ENCODE measurements around the gene BUB3. TPM values are rescaled to one million over a fixed set of nuclear protein-coding genes. Genes with fewer than 3 reads are reported as not detected.

Gene BUB3
- total and polyA plus RNA-seq, 2 donors (not counting 1 experiment from before 2014, with no cell fraction given): 121 to 195 TPM

GRCh38 chr10:123144697-123145541, 9.3 kb upstream of the BUB3 start:
- no peak overlapping the region for H3K4me2 ChIP-seq (ENCODE audit: extremely low read depth, insufficient read depth, low read length)
- H3K4me1 ChIP-seq (ENCODE audit: control insufficient read depth, extremely low read depth, insufficient read depth, low read length): no peaks in the 10 kb centered on the region
- H3K9me3 ChIP-seq (ENCODE audit: control insufficient read depth, insufficient read depth, low read depth, low read length): no peaks in the 10 kb centered on the region
- no peak overlapping the region for H3K4me3 ChIP-seq (replicated peaks in 1 of 4; ENCODE audit: control extremely low read depth in 1 of 4, insufficient read depth in 1 of 4, low read depth in 3 of 4, low read length in 4 of 4)
- H2AFZ ChIP-seq (ENCODE audit: low read length): no peak overlapping the region
- H3K27me3 ChIP-seq (ENCODE audit: control insufficient read depth, insufficient read depth, low read length): peaks cover 92% of the 10 kb centered on the region
- TF ChIP-seq EZH2 (IDR thresholded peaks at IDR 0.05; ENCODE audit: low read length, missing control alignments): peak; percentile 94
- TF ChIP-seq, protein P1, sequence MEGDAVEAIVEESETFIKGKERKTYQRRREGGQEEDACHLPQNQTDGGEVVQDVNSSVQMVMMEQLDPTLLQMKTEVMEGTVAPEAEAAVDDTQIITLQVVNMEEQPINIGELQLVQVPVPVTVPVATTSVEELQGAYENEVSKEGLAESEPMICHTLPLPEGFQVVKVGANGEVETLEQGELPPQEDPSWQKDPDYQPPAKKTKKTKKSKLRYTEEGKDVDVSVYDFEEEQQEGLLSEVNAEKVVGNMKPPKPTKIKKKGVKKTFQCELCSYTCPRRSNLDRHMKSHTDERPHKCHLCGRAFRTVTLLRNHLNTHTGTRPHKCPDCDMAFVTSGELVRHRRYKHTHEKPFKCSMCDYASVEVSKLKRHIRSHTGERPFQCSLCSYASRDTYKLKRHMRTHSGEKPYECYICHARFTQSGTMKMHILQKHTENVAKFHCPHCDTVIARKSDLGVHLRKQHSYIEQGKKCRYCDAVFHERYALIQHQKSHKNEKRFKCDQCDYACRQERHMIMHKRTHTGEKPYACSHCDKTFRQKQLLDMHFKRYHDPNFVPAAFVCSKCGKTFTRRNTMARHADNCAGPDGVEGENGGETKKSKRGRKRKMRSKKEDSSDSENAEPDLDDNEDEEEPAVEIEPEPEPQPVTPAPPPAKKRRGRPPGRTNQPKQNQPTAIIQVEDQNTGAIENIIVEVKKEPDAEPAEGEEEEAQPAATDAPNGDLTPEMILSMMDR (conservative IDR thresholded peaks at IDR 0.05 in 1 of 2, IDR thresholded peaks at IDR 0.05 in 1 of 2; ENCODE audit: low read depth in 1 of 2, low read length in 2 of 2): no peak
- no peak overlapping the region for H3K27ac ChIP-seq (ENCODE audit: insufficient read depth, low read length)
- no peaks in the 10 kb centered on the region for H3K36me3 ChIP-seq (ENCODE audit: control insufficient read depth, insufficient read depth, low read length)
- H3K79me2 ChIP-seq (ENCODE audit: control insufficient read depth, insufficient read depth, low read length): no peaks in the 10 kb centered on the region
- no peak for DNase-seq (ENCODE audit: low read depth in 2 of 2)
- no peak overlapping the region for H3K9ac ChIP-seq (ENCODE audit: insufficient read depth, low read length)
- H4K20me1 ChIP-seq (ENCODE audit: control insufficient read depth, extremely low read depth, insufficient read depth, low read length): no peaks in the 10 kb centered on the region

DNA sequence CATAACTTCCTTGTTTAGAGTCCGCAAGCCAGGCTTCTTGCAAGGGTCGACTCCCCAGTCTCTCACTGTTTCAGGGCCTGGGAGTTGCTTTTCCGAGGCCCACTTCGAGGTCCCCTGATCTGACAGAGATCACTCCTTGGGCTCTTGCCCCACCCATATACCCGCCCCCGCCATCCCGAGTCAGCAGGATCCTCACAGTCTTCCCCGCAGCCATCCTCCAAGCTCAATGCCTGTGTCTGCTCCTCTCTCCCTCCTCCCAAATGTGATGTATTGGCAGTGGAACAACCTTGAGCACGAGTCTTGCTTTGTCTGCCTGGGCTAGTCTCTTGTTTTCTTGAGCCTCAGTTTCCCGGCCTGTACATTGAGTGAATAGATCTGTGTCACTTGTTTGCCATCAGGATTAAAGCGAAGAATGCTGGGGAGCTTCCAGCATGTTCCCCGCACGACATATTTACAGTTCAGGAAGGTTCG, 8.6 kb upstream of the BUB3 start:
- Histone ChIP-seq H3K4me1 (ENCODE audit: control insufficient read depth, extremely low read depth, insufficient read depth, low read length) (no peaks in the 10 kb centered on the region), H4K20me1 (ENCODE audit: control insufficient read depth, extremely low read depth, insufficient read depth, low read length) (no peaks in the 10 kb centered on the region), H3K9ac (ENCODE audit: insufficient read depth, low read length) (no peak overlapping the region), H3K9me3 (ENCODE audit: control insufficient read depth, insufficient read depth, low read depth, low read length) (no peaks in the 10 kb centered on the region), H3K4me3 (replicated peaks in 1 of 4; ENCODE audit: control extremely low read depth in 1 of 4, insufficient read depth in 1 of 4, low read depth in 3 of 4, low read length in 4 of 4) (no peak overlapping the region), H3K4me2 (ENCODE audit: extremely low read depth, insufficient read depth, low read length) (no peak overlapping the region), H3K27me3 (ENCODE audit: control insufficient read depth, insufficient read depth, low read length) (peaks cover 93% of the 10 kb centered on the region), H3K36me3 (ENCODE audit: control insufficient read depth, insufficient read depth, low read length) (no peaks in the 10 kb centered on the region), H3K79me2 (ENCODE audit: control insufficient read depth, insufficient read depth, low read length) (no peaks in the 10 kb centered on the region), H3K27ac (ENCODE audit: insufficient read depth, low read length) (no peak overlapping the region), H2AFZ (ENCODE audit: low read length) (no peak overlapping the region)
- no peak for DNase-seq (ENCODE audit: low read depth in 2 of 2)
- TF ChIP-seq EZH2 (IDR thresholded peaks at IDR 0.05; ENCODE audit: low read length, missing control alignments): peak; percentile 96
- TF ChIP-seq, protein P1 (conservative IDR thresholded peaks at IDR 0.05 in 1 of 2, IDR thresholded peaks at IDR 0.05 in 1 of 2; ENCODE audit: low read depth in 1 of 2, low read length in 2 of 2): no peak

GRCh38 chr10:123146013-123146893, 7.9 kb upstream of the BUB3 start:
- Histone ChIP-seq H3K36me3 (ENCODE audit: control insufficient read depth, insufficient read depth, low read length) (no peaks in the 10 kb centered on the region), H3K27ac (ENCODE audit: insufficient read depth, low read length) (no peak overlapping the region), H3K79me2 (ENCODE audit: control insufficient read depth, insufficient read depth, low read length) (no peaks in the 10 kb centered on the region), H3K4me2 (ENCODE audit: extremely low read depth, insufficient read depth, low read length) (no peak overlapping the region), H3K4me3 (replicated peaks in 1 of 4; ENCODE audit: control extremely low read depth in 1 of 4, insufficient read depth in 1 of 4, low read depth in 3 of 4, low read length in 4 of 4) (no peak overlapping the region), H4K20me1 (ENCODE audit: control insufficient read depth, extremely low read depth, insufficient read depth, low read length) (no peaks in the 10 kb centered on the region), H3K9me3 (ENCODE audit: control insufficient read depth, insufficient read depth, low read depth, low read length) (no peaks in the 10 kb centered on the region), H2AFZ (ENCODE audit: low read length) (no peak overlapping the region), H3K27me3 (ENCODE audit: control insufficient read depth, insufficient read depth, low read length) (peaks cover 93% of the 10 kb centered on the region), H3K9ac (ENCODE audit: insufficient read depth, low read length) (no peak overlapping the region), H3K4me1 (ENCODE audit: control insufficient read depth, extremely low read depth, insufficient read depth, low read length) (no peaks in the 10 kb centered on the region)
- DNase-seq (ENCODE audit: low read depth in 2 of 2): no peak
- peak; percentile 56 for TF ChIP-seq EZH2 (IDR thresholded peaks at IDR 0.05; ENCODE audit: low read length, missing control alignments)
- TF ChIP-seq, protein P1 (conservative IDR thresholded peaks at IDR 0.05 in 1 of 2, IDR thresholded peaks at IDR 0.05 in 1 of 2; ENCODE audit: low read depth in 1 of 2, low read length in 2 of 2): no peak
